Lower lobe of right lung (tissue), 2 donors: ENCODE data around the gene RIMS4. TPM values are rescaled to one million over a fixed set of nuclear protein-coding genes. Genes with fewer than 3 reads are reported as not detected.

Source experiments
- ATAC-seq, 2 donors: fragments of 200-7000 bp; cut with Tn5 transposase; one replicate each; pipeline ENCODE4 v1.9.1; 2020 to 2022; ENCODE audit warnings: mild to moderate bottlenecking in 2 of 2, moderate library complexity in 2 of 2
- DNase-seq: peaks from one replicate; pipeline ENCODE4 v3.0.0-alpha.2; 2020
- H3K27ac ChIP-seq: fragments of 200-600 bp; one replicate; pipeline ENCODE4 v1.8.0; 2022
- H3K27me3 ChIP-seq: fragments of 200-600 bp; one replicate; pipeline ENCODE4 v1.8.0; 2022; ENCODE audit warnings: low read depth
- H3K36me3 ChIP-seq: fragments of 200-600 bp; one replicate; pipeline ENCODE4 v1.8.0; 2022; ENCODE audit warnings: mild to moderate bottlenecking
- H3K4me1 ChIP-seq: fragments of 200-600 bp; one replicate; pipeline ENCODE4 v1.8.0; 2022
- H3K4me3 ChIP-seq: fragments of 200-600 bp; one replicate; pipeline ENCODE4 v1.8.0; 2022; ENCODE audit warnings: mild to moderate bottlenecking
- H3K9me3 ChIP-seq: fragments of 200-600 bp; one replicate; pipeline ENCODE4 v1.8.0; 2022
- CTCF ChIP-seq: fragments of 200-600 bp; IDR thresholded peaks from one replicate; pipeline ENCODE4 v1.8.0; 2022; ENCODE audit warnings: antibody characterized with exemption, mild to moderate bottlenecking
- intact Hi-C: fragments of 100-400 bp; cut with DNase I; formaldehyde crosslinking; loops from one replicate; pipeline ENCODE4 v1.11.0; 2022
- total RNA-seq: library from RNA; stranded (reverse); fragmentation: NEBNext Ultra II Directional; extraction: Animal tissue kit (Norgen Biotek cat#: 25700); gene quantifications from one replicate; pipeline ENCODE4 v1.2.1, GENCODE V29; 2021
- donor health status: DM: no; HTN: yes; CAD: no; lungs with severe emphysema.

RIMS4 gene
- total RNA-seq, 1 donor from 2014 or later, result 3.5 TPM

- no peak for ATAC-seq
- no peak for DNase-seq
- H3K9me3 ChIP-seq, result peaks cover 10% of the 10 kb centered on the region
- H3K27me3 ChIP-seq, result peaks cover 61% of the 10 kb centered on the region
- H3K4me1 ChIP-seq, result no peaks in the 10 kb centered on the region
- intact Hi-C loops, result no loop called here
- peak overlapping the region; percentile 23 for H3K4me3 ChIP-seq
- no peak overlapping the region for H3K27ac ChIP-seq
- H3K36me3 ChIP-seq, result no peaks in the 10 kb centered on the region
- no peak for TF ChIP-seq CTCF
Observed at GRCh38 chr20:44809380-44810060, 826 bp downstream of the RIMS4 start.

DNA sequence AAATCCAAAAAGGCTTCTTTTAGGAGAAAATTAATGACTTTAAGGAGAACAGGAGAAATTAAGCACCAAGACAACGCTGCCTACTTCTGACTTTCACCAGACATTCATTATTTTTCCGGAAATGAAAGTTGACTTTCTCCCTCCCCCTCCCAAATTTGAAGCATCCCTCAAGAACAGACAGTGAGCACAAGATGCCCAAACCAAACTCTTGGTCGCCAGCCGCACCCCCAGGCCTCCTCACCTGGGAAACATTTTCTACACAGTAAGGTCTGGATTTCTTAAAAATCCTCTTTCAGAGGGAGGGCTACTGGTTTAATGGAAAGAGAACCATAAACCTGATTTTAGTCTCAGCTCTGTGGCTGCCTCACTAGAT, 2.7 kb downstream of the RIMS4 start:
- Histone ChIP-seq H3K4me1 (no peaks in the 10 kb centered on the region), H3K27me3 (peaks cover 62% of the 10 kb centered on the region), H3K9me3 (peaks cover 10% of the 10 kb centered on the region), H3K4me3 (no peak overlapping the region), H3K27ac (no peak overlapping the region), H3K36me3 (no peaks in the 10 kb centered on the region)
- DNase-seq, result no peak
- intact Hi-C loops, result no loop called here
- no peak for ATAC-seq
- no peak for TF ChIP-seq CTCF

- no peak for TF ChIP-seq CTCF
- H3K27me3 ChIP-seq, result peaks cover 62% of the 10 kb centered on the region
- no peaks in the 10 kb centered on the region for H3K4me1 ChIP-seq
- DNase-seq (no peak), ATAC-seq (no peak)
- no peak overlapping the region for H3K27ac ChIP-seq
- H3K36me3 ChIP-seq, result no peaks in the 10 kb centered on the region
- H3K4me3 ChIP-seq, result no peak overlapping the region
- intact Hi-C loops, result no loop called here
- H3K9me3 ChIP-seq, result peaks cover 6% of the 10 kb centered on the region
Observed at GRCh38 chr20:44807051-44807683, 3.2 kb downstream of the RIMS4 start.

GRCh38 chr20:44805979-44806620, 4.2 kb downstream of the RIMS4 start:
- H3K4me3 ChIP-seq, result no peak overlapping the region
- H3K27ac ChIP-seq, result no peak overlapping the region
- ATAC-seq (peak; percentile 88 to 91), DNase-seq (peak; percentile 81)
- no peak for TF ChIP-seq CTCF
- no peaks in the 10 kb centered on the region for H3K9me3 ChIP-seq
- H3K27me3 ChIP-seq, result peaks cover 53% of the 10 kb centered on the region
- intact Hi-C loops, result no loop called here
- no peaks in the 10 kb centered on the region for H3K36me3 ChIP-seq
- H3K4me1 ChIP-seq, result no peaks in the 10 kb centered on the region

GRCh38 chr20:44805335-44805978, 4.9 kb downstream of the RIMS4 start:
- Histone ChIP-seq H3K4me1 (no peaks in the 10 kb centered on the region), H3K27me3 (peaks cover 48% of the 10 kb centered on the region), H3K27ac (no peak overlapping the region), H3K36me3 (no peaks in the 10 kb centered on the region), H3K9me3 (no peaks in the 10 kb centered on the region), H3K4me3 (no peak overlapping the region)
- no peak for DNase-seq
- no peak for ATAC-seq
- TF ChIP-seq CTCF, result no peak
- intact Hi-C loops, result no loop called here
